ENCODE measurements around the gene RAD51B.
A peak's percentile ranks its signal among the peaks of the same experiment; 100 is the strongest.

RAD51B gene

DNA sequence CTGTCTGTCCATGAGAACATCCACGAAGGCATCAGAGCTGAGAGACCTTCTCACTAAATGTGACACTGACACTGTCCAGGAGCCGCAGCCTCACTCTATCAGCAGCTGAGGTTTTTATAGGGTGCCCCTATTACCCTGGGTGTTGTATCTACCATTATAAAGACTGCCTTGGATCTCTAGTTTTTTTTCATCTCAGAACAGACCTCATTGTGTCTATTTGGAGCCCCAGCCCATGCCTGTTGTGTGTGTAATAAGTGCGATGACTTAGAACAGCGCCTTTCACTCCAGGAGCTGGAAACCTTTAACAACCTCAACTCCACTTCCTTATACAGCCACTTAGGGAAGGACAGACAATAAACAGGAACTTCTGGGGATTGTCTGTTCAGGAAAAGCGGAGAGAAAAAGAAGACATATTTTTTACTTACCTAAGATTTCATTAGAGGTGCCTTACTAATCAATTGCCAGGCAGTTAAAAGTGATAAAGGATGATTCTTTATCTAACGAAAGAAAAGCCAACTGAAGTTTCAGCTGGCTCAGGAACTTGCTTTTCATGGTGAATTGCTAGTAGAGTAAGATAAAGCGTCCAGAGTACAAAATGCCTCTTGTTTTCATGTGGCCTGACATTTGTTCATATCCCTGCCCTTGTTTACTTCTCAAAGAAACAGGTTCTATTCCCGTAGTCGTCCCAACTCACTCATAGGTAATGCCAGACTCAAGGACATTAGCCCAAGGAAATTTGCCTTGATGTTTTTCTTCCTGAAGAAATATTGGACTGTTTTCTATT is 420.6 kb downstream of the RAD51B start:
- no peak for DNase-seq

DNA sequence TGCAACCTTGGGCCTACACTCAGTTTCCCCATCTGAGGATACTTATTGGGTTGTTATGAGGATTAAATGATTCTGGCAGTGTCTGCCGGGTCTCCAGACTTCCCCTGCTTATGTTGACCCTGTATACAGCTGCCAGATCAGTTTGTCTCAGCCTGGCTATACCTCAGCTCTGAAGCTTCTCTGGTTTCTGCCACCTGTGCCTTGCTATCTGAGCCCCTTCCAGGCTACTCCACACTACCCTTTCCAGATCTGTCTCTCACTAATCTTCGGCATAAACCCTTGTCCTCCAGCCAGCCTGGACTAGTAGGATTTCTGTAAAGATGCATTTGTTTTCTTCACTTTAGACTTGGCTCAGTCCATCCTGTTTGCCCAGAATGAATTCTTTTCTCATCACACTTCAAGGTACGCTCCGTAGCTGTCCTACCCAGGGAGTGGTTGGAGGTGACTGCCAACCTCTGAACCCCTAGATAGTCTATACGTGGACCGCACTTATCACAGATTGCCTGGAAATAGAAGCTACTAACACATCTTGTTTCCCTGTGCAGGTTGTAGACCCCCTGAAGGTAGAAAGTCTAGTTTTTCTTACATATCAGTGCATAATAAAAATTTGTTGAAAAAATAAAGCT is 422.4 kb downstream of the RAD51B start:
- no peak for DNase-seq

DNA sequence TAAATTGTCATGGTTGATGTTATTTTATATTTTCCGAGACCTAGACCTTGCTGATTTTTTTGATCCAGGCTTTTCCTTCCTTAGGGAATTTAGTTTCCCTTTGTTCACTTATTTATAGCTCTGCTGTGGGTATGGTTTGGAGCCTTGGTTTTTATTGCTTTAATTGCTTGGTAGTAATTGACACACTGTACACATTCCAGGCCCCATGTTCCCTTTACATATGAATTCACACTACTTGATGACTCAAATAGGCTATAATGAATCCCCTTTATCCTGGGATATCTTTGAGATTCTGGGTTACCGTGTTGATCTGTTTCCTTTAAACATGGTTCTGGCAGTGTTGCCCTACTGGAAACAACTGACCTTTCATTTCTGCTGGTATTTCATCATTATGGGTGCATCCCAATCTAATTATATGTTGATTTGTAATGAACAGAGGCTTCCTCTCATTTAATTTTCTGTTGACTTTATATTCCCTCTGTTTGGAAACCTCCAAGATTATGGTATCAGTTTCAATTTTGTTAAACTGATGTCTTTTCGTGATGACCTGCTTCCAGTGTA is 424.0 kb downstream of the RAD51B start:
- DNase-seq: no peak

- peak; percentile 63 for DNase-seq
Observed at GRCh38 chr14:68244262-68244980, 424.8 kb downstream of the RAD51B start.

- DNase-seq: no peak
Observed at GRCh38 chr14:68245146-68246073, 425.8 kb downstream of the RAD51B start.

DNA sequence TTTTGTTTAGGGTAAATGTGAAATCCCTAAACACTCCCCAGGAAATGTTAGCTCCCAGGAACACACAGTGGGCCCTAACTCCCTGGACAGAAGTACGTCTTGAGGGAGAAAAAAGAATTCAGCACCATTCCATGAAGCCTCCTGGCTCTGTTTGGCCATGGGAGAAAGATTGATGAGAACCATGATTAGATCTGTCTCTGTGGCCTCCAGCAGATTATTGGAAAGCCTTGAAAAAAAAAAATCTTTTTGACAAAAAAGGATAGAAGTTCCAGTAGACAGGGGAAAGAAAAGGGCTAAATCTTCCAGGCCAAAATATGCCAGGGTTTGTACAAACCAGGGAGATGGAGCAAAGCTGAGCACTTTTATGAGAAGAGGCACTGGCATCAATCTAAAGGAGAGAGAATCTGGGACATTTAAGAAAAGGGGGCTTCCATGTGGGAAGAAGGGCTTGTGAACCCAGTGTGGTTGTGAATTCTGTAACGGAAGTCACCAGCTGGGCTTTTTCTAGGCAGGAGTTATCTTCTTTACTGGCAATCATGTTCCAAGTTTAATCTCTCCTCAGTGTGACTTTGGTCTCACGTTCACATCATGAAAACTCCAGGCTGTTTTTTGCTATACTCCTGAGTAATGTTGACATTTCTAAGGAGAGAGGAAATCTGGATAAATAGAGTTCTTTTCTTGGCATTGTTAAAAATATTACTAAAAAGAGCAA is 426.7 kb downstream of the RAD51B start:
- no peak for DNase-seq

DNA sequence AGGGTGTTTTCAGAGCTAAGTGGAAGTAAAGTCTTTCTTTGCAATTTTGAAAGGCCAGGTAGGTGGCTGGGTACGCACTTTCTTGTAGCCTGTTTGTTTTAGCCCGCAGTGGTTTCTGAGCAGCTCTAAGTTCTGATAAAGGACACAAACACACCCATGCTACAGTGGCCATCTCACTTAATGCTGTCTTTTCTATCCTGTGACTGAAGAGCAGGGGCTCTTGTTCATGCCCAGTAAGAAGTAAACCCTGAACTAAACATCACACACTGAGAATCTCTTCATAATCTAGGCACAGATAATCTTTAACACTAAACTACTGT is 427.2 kb downstream of the RAD51B start:
- DNase-seq: no peak

DNA sequence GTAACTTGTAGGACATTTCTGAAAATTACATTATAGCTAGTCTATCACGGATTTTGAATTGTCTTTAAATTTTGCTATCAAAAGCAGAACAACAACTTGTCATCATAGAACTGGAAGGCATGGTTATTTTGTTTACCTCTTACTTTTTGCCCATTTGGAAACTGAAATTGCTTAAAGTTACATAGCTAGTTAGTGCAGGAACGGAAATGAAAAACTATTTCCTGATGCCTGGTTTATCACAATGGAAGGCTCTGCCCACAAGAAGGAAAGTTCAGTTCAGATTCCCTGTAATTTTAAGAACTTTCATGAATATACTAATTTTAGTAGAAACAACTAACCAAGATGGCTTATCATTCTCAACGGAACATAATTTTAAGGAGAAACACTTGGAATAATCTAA is 427.7 kb downstream of the RAD51B start:
- no peak for DNase-seq

DNA sequence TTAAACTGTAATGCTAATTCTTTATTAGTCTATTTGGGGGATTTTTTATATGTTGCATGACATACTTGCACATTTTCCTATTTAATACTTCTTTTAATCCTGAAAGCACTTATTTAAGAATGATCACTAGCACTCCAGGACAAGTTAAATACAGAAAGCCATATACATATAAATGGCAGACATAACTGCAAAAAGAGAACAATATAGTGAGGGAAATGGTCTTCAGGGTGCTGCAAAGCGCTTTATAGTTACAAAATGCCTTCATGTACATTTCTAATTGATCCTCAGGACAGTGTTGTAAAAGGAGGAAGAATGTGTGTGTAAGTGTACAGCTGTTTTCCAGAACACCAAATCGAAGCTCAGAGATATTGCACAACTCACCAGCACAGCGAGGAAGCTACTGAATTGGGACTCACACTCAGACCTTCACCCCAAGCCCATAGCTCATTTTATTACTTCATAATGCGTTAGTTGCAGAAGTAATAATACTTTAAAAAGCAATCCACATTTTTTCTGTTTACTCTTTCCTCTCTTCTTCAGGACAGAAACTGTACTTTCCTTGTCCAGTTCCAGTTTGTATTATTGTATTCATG is 428.2 kb downstream of the RAD51B start:
- no peak for DNase-seq

DNA sequence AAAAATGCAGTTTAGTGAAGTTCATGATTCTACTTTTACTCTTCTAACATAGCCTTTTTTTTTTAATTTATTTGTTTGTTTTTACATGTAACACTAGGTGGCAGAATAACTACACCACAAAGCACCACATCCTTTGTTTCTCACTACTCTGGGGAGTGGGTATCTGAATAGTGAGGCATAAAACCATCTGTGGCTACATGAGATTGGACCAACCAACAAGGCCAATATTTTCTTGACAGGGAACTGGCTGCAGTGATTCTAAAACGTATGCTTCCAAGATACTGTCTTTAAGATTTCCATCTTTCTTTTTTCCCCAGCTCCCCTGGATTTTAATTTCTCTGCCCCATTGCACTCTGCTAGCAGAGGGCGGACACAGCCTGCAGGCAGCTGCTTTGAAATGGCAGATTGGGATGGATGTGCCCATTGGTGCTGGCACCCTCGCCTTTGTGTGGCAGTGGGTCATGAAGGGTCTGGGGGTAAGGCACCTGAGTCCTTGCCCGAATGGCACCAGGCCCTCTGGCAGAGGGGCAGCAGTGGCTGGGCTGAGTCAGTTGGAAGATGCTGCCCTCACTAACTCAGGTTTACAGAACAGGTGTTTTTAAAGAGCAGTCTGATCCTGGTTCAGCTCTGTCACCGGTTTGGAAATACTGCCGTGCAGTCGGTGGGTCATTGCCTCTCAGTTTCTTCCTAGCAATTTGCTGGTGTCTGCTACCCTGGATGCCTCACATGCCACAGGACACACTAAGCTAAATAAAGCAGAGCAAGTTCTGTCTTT is 429.1 kb downstream of the RAD51B start:
- peak; percentile 74 for DNase-seq

DNA sequence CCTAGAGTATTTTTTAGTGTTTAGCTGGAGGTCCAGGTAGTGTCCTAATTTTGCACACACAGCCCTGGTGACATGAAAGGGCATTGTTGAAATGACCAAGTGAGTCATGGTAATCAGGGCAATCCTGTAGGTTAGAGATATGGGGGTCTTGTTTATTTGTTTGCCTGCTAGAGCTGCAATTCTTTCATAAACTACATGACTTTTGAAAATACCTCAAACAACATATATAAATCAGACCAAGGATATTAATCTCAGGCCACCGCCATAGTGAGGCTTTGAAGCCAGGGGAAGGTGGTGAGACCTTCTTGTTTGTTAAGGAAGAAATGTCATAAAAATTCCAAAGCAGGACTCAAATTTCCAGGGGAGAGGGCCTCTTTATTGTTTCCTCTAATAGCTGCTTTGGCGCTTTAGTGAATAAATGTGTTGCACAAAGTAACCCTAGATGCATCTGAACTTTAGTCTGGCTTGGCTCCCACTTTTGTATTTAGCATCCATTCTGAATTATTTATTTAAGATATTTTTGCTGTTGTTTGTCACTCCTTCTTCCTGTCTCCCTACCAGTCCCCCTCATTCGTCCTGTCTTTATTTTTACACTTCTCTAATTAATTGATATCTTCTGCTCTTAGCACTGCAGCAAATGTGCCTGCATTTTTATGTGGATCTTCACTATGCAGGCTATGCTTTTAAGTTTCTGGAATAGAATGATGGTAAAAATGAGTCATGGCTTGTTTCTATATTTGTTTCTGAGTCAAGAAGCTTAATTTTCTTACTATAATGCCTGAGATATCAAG is 430.3 kb downstream of the RAD51B start:
- no peak for DNase-seq

- no peak for DNase-seq
Observed at GRCh38 chr14:68250927-68251768, 431.6 kb downstream of the RAD51B start.

GRCh38 chr14:68251769-68252100 is 432.2 kb downstream of the RAD51B start:
- DNase-seq: no peak

- DNase-seq: no peak
Observed at GRCh38 chr14:68253160-68253780, 433.7 kb downstream of the RAD51B start.

GRCh38 chr14:68253878-68254528 is 434.4 kb downstream of the RAD51B start:
- no peak for DNase-seq

- DNase-seq: no peak
Observed at GRCh38 chr14:68254669-68255527, 435.3 kb downstream of the RAD51B start.

GRCh38 chr14:68255693-68256178 is 436.2 kb downstream of the RAD51B start:
- DNase-seq: no peak
